GM12878 (cell line): ENCODE results near the gene ANGPTL2. TPM values are rescaled to one million over a fixed set of nuclear protein-coding genes. Genes with fewer than 3 reads are reported as not detected.

Experiments used
- ATAC-seq: fragments of 200-7000 bp; cut with Tn5 transposase; 3 replicates; pipeline ENCODE4 v1.9.1; 2020; ENCODE audit warnings: mild to moderate bottlenecking, moderate library complexity
- BruUV-seq: library from RNA; stranded (reverse); fragments of 400-500 nt; replicated peaks from 2 replicates; lab custom pipeline; 2021; lab: Mats Ljungman, UMichigan
- CTCF ChIA-PET: fragments of 300-600 bp; sonication (Branson Sonifier 250); formaldehyde crosslinking; extraction: SDS; loops from one replicate; lab custom pipeline; 2021; ENCODE audit warnings: inconsistent platforms; lab: Yijun Ruan, JAX
- POLR2A ChIA-PET: fragments of 350-600 bp; formaldehyde crosslinking; extraction: SDS; loops from one replicate; lab custom pipeline; 2021; ENCODE audit warnings: inconsistent platforms; lab: Charles Lee
- RAD21 ChIA-PET: fragments of 300-600 bp; sonication (Branson Sonifier 250); formaldehyde crosslinking; loops from one replicate; lab custom pipeline; 2023; ENCODE audit warnings: antibody characterized with exemption; ENCODE audit not compliant: unreplicated experiment; lab: Charles Lee
- SMC1A ChIA-PET: fragments of 300-600 bp; sonication (Branson Sonifier 250); formaldehyde crosslinking; loops from one replicate; lab custom pipeline; 2023; ENCODE audit not compliant: unreplicated experiment, uncharacterized antibody; lab: Charles Lee
- DNase-seq: peaks from one replicate; pipeline ENCODE4 v3.0.0-alpha.2; 2011; ENCODE audit warnings: low read depth, low spot score
- FAIRE-seq: peaks from 3 replicates; lab custom pipeline; 2011; peaks lifted over from hg19 to GRCh38; lab: Jason Lieb, UNC
- H2AFZ ChIP-seq: 2 replicates; pipeline ENCODE4 v1.6.0; 2011; ENCODE audit warnings: low read depth, low read length, control low read depth; ENCODE audit not compliant: control insufficient read depth
- H3K27ac ChIP-seq: 2 replicates; pipeline ENCODE4 v1.5.1; 2011; ENCODE audit warnings: control low read depth; ENCODE audit not compliant: control insufficient read depth, insufficient read depth
- H3K27me3 ChIP-seq, 2 experiments: replicated peaks in 1 of 2; 2 replicates each; pipeline versions ENCODE4 v1.6.0 to v1.6.1; 2011; ENCODE audit warnings: low read length in 1 of 2; ENCODE audit not compliant: control insufficient read depth in 2 of 2, insufficient read depth in 2 of 2
- H3K36me3 ChIP-seq, 2 experiments: 2 replicates each; pipeline ENCODE4 v1.5.1; 2011; ENCODE audit warnings: low read length in 1 of 2; ENCODE audit not compliant: control insufficient read depth in 2 of 2, insufficient read depth in 2 of 2
- H3K4me1 ChIP-seq: 2 replicates; pipeline ENCODE4 v1.6.1; 2011; ENCODE audit warnings: mild to moderate bottlenecking, low read length, moderate library complexity, mixed read lengths; ENCODE audit not compliant: control insufficient read depth, insufficient read depth
- H3K4me2 ChIP-seq: 2 replicates; pipeline ENCODE4 v1.6.0; 2011; ENCODE audit warnings: control low read depth; ENCODE audit not compliant: control insufficient read depth, insufficient read depth
- H3K4me3 ChIP-seq: fragments of 200-600 bp; sonication (generic); 2 replicates; pipeline ENCODE4 v1.5.1; 2016
- H3K79me2 ChIP-seq: 2 replicates; pipeline ENCODE4 v1.6.0; 2011; ENCODE audit warnings: low read length; ENCODE audit not compliant: control insufficient read depth, insufficient read depth
- H3K9ac ChIP-seq: 2 replicates; pipeline ENCODE4 v1.8.0; 2011; ENCODE audit warnings: low read length, control low read depth, mixed read lengths; ENCODE audit not compliant: control insufficient read depth, insufficient read depth
- H3K9me3 ChIP-seq: replicated peaks from 3 replicates; pipeline ENCODE4 v1.5.1; 2011; ENCODE audit warnings: mild to moderate bottlenecking, low read length; ENCODE audit not compliant: control insufficient read depth, insufficient read depth
- H4K20me1 ChIP-seq: 2 replicates; pipeline ENCODE4 v1.6.0; 2011; ENCODE audit not compliant: control insufficient read depth, insufficient read depth
- ATF7 ChIP-seq: fragments of 450-650 bp; IDR thresholded peaks from 2 replicates; pipeline ENCODE4 v1.6.1; 2016; ENCODE audit warnings: low read depth, mild to moderate bottlenecking
- EP300 ChIP-seq, 2 experiments: fragments of 150-350 bp in 1 of 2; IDR thresholded peaks; 2 replicates each; pipeline ENCODE4 v1.6.1; 2011 to 2012; ENCODE audit warnings: low read depth in 2 of 2, low read length in 2 of 2, borderline replicate concordance in 1 of 2, improper control_type of control experiment in 1 of 2, inconsistent platforms in 1 of 2; ENCODE audit not compliant: control insufficient read depth in 1 of 2
- MEF2A ChIP-seq: IDR thresholded peaks from 2 replicates; pipeline ENCODE4 v1.6.1; 2011; ENCODE audit warnings: low read depth, mild to moderate bottlenecking, low read length, moderate library complexity; ENCODE audit not compliant: insufficient read depth
- PML ChIP-seq: IDR thresholded peaks from 2 replicates; pipeline ENCODE4 v1.6.1; 2012; ENCODE audit warnings: low read length, inconsistent platforms
- ZNF24 ChIP-seq: fragments of 450-650 bp; IDR thresholded peaks from 2 replicates; pipeline ENCODE4 v1.6.1; 2017; ENCODE audit warnings: antibody characterized with exemption, mild to moderate bottlenecking
- ZNF274 ChIP-seq: IDR thresholded peaks from one replicate; pipeline ENCODE4 v1.8.0; 2011; ENCODE audit not compliant: insufficient read length, insufficient read depth
- ZNF622 ChIP-seq: fragments of 450-650 bp; IDR thresholded peaks from 2 replicates; pipeline ENCODE4 v1.6.1; 2017; ENCODE audit warnings: mild to moderate bottlenecking, inconsistent platforms
- WGBS: methylation state at CpG from one replicate; pipeline ENCODE4 v1.1.6; 2016; ENCODE audit warnings: low lambda C conversion rate; ENCODE audit not compliant: insufficient replicate concordance, insufficient coverage; ENCODE audit errors: missing lambda C conversion rate; 5-methylcytosine and 5-hydroxymethylcytosine counted together
- in situ Hi-C: fragments of 300-500 bp; cut with MboI; formaldehyde crosslinking; loops from 9 replicates; pipeline ENCODE4 v1.14.3; 2018; ENCODE audit warnings: mixed read lengths
- intact Hi-C: fragments of 100-400 bp; cut with micrococcal nuclease; formaldehyde crosslinking; loops from one replicate; pipeline ENCODE4 v1.14.2; 2022; ENCODE audit not compliant: unreplicated experiment
- polyA plus RNA-seq, 11 experiments: library from polyadenylated mRNA; depleted of rRNA in 4 of 11; unstranded in 6 of 11; stranded (reverse) in 5 of 11; fragments of >200 nt; fragmentation: Nextera tagmentation in 4 of 11; fragmentation: Illumina TruSeq in 1 of 11; extraction: Ambion mirVana in 4 of 11; extraction: Trizol in 1 of 11; gene quantifications; 1 replicate in 1 of 11; 2 replicates in 10 of 11; pipeline versions ENCODE4 v1.2.1 to v1.2.3, GENCODE V29; 2011 to 2016; ENCODE audit warnings: inconsistent platforms in 2 of 11, missing spikeins in 2 of 11, low read depth in 1 of 11
- total RNA-seq, 4 experiments: library from RNA; depleted of rRNA in 3 of 4; stranded (reverse); fragments of >200 nt in 3 of 4; fragmentation: Illumina TruSeq in 1 of 4; extraction: Trizol in 1 of 4; gene quantifications; 2 replicates each; pipeline versions ENCODE4 v1.2.1 to v1.2.3, GENCODE V29; 2013 to 2021
- TF ChIP-seq, protein P1 (sequence below): fragments of 450-650 bp; formaldehyde crosslinking; IDR thresholded peaks from 2 replicates; pipeline ENCODE4 v1.4.0; 2022; ENCODE audit warnings: mild to moderate bottlenecking, moderate library complexity

ANGPTL2 gene
- total and polyA plus RNA-seq, 10 of the 15 experiments (the other 5 are each of a cell fraction or from before 2014, with no cell fraction given), result 0.13 to 2.6 (median 0.82) TPM; not detected in 1

DNA sequence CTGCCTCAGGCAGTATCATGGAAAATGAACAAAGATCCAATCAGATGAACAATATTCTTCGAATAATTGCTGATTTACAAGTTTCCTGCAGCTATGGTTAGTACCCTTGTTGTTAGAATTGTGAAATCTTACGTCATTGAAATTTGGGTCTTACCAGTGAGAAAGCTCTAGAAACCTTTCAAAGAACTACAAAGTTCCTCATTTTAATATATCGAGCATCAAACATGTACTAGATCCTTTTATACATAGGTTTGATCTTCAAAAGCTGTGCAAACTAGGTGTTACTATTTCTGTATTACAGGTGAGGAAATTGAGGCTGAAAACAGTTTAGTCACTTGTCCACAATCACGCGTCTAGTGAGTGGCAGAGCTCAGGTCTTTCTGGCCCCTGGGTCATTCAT lies 43.7 kb upstream of the ANGPTL2 start:
- Histone ChIP-seq H3K4me2 (peak overlapping the region; percentile 57; the same call in 1 of the 2 replicates), H3K27ac (peak overlapping the region; percentile 51), H3K27me3 (no peaks in the 10 kb centered on the region), H3K4me1 (peaks cover 36% of the 10 kb centered on the region), H3K79me2 (no peaks in the 10 kb centered on the region), H2AFZ (peak overlapping the region; percentile 77), H3K36me3 (no peaks in the 10 kb centered on the region; a peak in 1 of 4 replicates), H3K9me3 (no peaks in the 10 kb centered on the region), H3K4me3 (no peak overlapping the region), H4K20me1 (no peaks in the 10 kb centered on the region), H3K9ac (0 out of 2 replicates have a peak overlapping the region, but pooled peaks have one; percentile 28)
- POLR2A ChIA-PET, result interaction anchor here (0.6 to 12.4 kb wide), 15 partner anchors 11 to 735 kb away, joined by 3 to 270 read pairs (median 5); partner anchors contain the start of genes ANGPTL2 and SLC2A8
- no TSS peak for BruUV-seq
- TF ChIP-seq ATF7 (peak; percentile 90), ZNF24 (0 out of 2 replicates have a peak, but pooled peaks have one; percentile 6), ZNF274 (no peak), MEF2A (peak; percentile 59), ZNF622 (no peak), PML (peak; percentile 34; the same call in 1 of the 2 replicates), EP300 (IDR thresholded peaks at IDR 0.05; ENCODE audit: borderline replicate concordance in 1 of 2, control insufficient read depth in 1 of 2, low read depth in 2 of 2, low read length in 2 of 2) (peak in 1 of 2 experiments; percentile 7; a peak in 1 of 4 replicates)
- TF ChIP-seq, protein P1, sequence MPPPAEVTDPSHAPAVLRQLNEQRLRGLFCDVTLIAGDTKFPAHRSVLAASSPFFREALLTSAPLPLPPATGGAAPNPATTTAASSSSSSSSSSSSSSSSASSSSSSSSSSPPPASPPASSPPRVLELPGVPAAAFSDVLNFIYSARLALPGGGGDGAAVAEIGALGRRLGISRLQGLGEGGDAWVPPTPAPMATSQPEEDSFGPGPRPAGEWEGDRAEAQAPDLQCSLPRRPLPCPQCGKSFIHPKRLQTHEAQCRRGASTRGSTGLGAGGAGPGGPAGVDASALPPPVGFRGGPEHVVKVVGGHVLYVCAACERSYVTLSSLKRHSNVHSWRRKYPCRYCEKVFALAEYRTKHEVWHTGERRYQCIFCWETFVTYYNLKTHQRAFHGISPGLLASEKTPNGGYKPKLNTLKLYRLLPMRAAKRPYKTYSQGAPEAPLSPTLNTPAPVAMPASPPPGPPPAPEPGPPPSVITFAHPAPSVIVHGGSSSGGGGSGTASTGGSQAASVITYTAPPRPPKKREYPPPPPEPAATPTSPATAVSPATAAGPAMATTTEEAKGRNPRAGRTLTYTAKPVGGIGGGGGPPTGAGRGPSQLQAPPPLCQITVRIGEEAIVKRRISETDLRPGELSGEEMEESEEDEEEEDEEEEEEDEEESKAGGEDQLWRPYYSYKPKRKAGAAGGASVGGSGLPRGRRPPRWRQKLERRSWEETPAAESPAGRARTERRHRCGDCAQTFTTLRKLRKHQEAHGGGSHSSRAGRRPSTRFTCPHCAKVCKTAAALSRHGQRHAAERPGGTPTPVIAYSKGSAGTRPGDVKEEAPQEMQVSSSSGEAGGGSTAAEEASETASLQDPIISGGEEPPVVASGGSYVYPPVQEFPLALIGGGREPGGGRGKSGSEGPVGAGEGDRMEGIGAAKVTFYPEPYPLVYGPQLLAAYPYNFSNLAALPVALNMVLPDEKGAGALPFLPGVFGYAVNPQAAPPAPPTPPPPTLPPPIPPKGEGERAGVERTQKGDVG (CRISPR knock-in tag), result 0 out of 2 replicates have a peak, but pooled peaks have one; percentile 3
- ATAC-seq (peak; percentile 7), FAIRE-seq (no peak), DNase-seq (no peak)
- 2% methylated on average over 5 of the region's 5 CpGs for WGBS
- intact Hi-C loops (loop anchor here (1.0 to 5.0 kb wide), 3 partner anchors 12 to 179 kb away; no protein-coding TSS in a partner anchor), in situ Hi-C loops (no loop called here)
- CTCF ChIA-PET, result interaction anchor here (0.6 to 6.9 kb wide), 18 partner anchors 8 to 225 kb away, joined by 3 to 174 read pairs (median 6); no protein-coding TSS in a partner anchor
- RAD21 ChIA-PET, result interaction anchor here (0.6 to 16.8 kb wide), 26 partner anchors 8 to 327 kb away, joined by 3 to 515 read pairs (median 6); partner anchors contain the start of genes ANGPTL2 and SLC2A8
- SMC1A ChIA-PET, result interaction anchor here (1.1 to 28.4 kb wide), 24 partner anchors 12 to 225 kb away, joined by 3 to 812 read pairs (median 6); no protein-coding TSS in a partner anchor
